ENCODE data around the gene PDE6B. TPM values are rescaled to one million over a fixed set of nuclear protein-coding genes. Genes with fewer than 3 reads are reported as not detected.

The PDE6B gene
- total and polyA plus RNA-seq, 2 of the 13 experiments (the other 11 are each of a cell fraction or from before 2014, with no cell fraction given), result 0.38 to 0.40 TPM

- no peak for TF ChIP-seq PAX8 (CRISPR knock-in tag; IDR thresholded peaks at IDR 0.05; ENCODE audit: borderline replicate concordance)
- 0 out of 2 replicates have a peak, but pooled peaks have one; percentile 18 for TF ChIP-seq ATF2 (CRISPR knock-in tag; IDR thresholded peaks at IDR 0.05)
- no peak for TF ChIP-seq PHF5A (CRISPR knock-in tag; IDR thresholded peaks at IDR 0.05; ENCODE audit: low read depth, unreplicated experiment)
- TF ChIP-seq GFI1 (CRISPR knock-in tag; IDR thresholded peaks at IDR 0.05; ENCODE audit: borderline replicate concordance), result no peak
- no peak for TF ChIP-seq ZNF7 (CRISPR knock-in tag; IDR thresholded peaks at IDR 0.05)
- no peak for TF ChIP-seq CERS6 (CRISPR knock-in tag; IDR thresholded peaks at IDR 0.05)
- TF ChIP-seq HNRNPLL (IDR thresholded peaks at IDR 0.05; ENCODE audit: low read depth, low read length, poor library complexity, severe bottlenecking), result no peak
- TF ChIP-seq ZNF570 (CRISPR knock-in tag; IDR thresholded peaks at IDR 0.05; ENCODE audit: borderline replicate concordance), result no peak
- no peak for TF ChIP-seq HINFP (CRISPR knock-in tag; IDR thresholded peaks at IDR 0.05; ENCODE audit: low read depth)
- no peak for TF ChIP-seq RFX1 (IDR thresholded peaks at IDR 0.05)
- TF ChIP-seq ZSCAN12 (CRISPR knock-in tag; IDR thresholded peaks at IDR 0.05), result no peak
- TF ChIP-seq ZNF121 (CRISPR knock-in tag; IDR thresholded peaks at IDR 0.05), result no peak
- TF ChIP-seq PRMT3 (CRISPR knock-in tag; IDR thresholded peaks at IDR 0.05; ENCODE audit: borderline replicate concordance, low read depth), result no peak
- TF ChIP-seq ZNF143 (CRISPR knock-in tag; IDR thresholded peaks at IDR 0.05), result no peak
- no peak for TF ChIP-seq ZNF530 (CRISPR knock-in tag; IDR thresholded peaks at IDR 0.05; ENCODE audit: low read depth)
- TF ChIP-seq ZNF672 (CRISPR knock-in tag; IDR thresholded peaks at IDR 0.05), result no peak
- no peak for TF ChIP-seq DBP (CRISPR knock-in tag; IDR thresholded peaks at IDR 0.05; ENCODE audit: not compliant biosample characterization)
- no peak for TF ChIP-seq RFXANK (CRISPR knock-in tag; IDR thresholded peaks at IDR 0.05)
- no peak for TF ChIP-seq KAT2B (IDR thresholded peaks at IDR 0.05; ENCODE audit: borderline replicate concordance, low read depth, low read length)
- no peak for TF ChIP-seq DMAP1 (CRISPR knock-in tag; IDR thresholded peaks at IDR 0.05)
- TF ChIP-seq ZNF557 (CRISPR knock-in tag; IDR thresholded peaks at IDR 0.05), result no peak
- TF ChIP-seq NFE2L1 (CRISPR knock-in tag; IDR thresholded peaks at IDR 0.05; ENCODE audit: borderline replicate concordance), result no peak
- no peak for TF ChIP-seq HDAC6 (IDR thresholded peaks at IDR 0.05; ENCODE audit: low read depth, low read length)
- no peak for TF ChIP-seq SOX6 (IDR thresholded peaks at IDR 0.05)
- TF ChIP-seq SOX6 (CRISPR knock-in tag; IDR thresholded peaks at IDR 0.05), result no peak
- no peak for TF ChIP-seq STAT5B (CRISPR knock-in tag; IDR thresholded peaks at IDR 0.05)
- TF ChIP-seq NCOA1 (CRISPR knock-in tag; IDR thresholded peaks at IDR 0.05), result no peak
- no peak for TF ChIP-seq ZNF138 (CRISPR knock-in tag; IDR thresholded peaks at IDR 0.05; ENCODE audit: low read depth)
- TF ChIP-seq MEF2D (CRISPR knock-in tag; IDR thresholded peaks at IDR 0.05), result 0 out of 2 replicates have a peak, but pooled peaks have one; percentile 26
Observed at GRCh38 chr4:700587-701264, 75.4 kb downstream of the PDE6B start (continued).
